HUES64 (cell line): Measurements from ENCODE around the gene BRD3OS.

Experiments used
- H3K27ac ChIP-seq: 2 replicates; pipeline ENCODE4 v1.7.0; 2013; ENCODE audit warnings: low read depth, low read length, inconsistent platforms
- H3K27me3 ChIP-seq: 2 replicates; pipeline ENCODE4 v1.6.1; 2013; ENCODE audit warnings: mild to moderate bottlenecking, low read length; ENCODE audit not compliant: insufficient read depth
- H3K36me3 ChIP-seq: 2 replicates; pipeline ENCODE4 v1.6.1; 2013; ENCODE audit warnings: mild to moderate bottlenecking, low read length; ENCODE audit not compliant: insufficient read depth
- H3K4me1 ChIP-seq: 2 replicates; pipeline ENCODE4 v1.6.1; 2013; ENCODE audit warnings: mild to moderate bottlenecking, low read length, moderate library complexity; ENCODE audit not compliant: insufficient read depth
- H3K4me3 ChIP-seq: 2 replicates; pipeline ENCODE4 v1.5.1; 2013; ENCODE audit warnings: mild to moderate bottlenecking, low read length, moderate library complexity
- H3K9ac ChIP-seq: 2 replicates; pipeline ENCODE4 v1.6.1; 2013; ENCODE audit warnings: mild to moderate bottlenecking, low read depth, low read length
- H3K9me3 ChIP-seq: 2 replicates; pipeline ENCODE4 v1.6.1; 2013; ENCODE audit warnings: low read depth, low read length; ENCODE audit not compliant: insufficient read depth
- WGBS: fragments of 150-250, 120-280 bp; methylation state at CpG from one replicate; pipeline ENCODE4 v1.1.7; 2013; ENCODE audit warnings: missing lambda C conversion rate; 5-methylcytosine and 5-hydroxymethylcytosine counted together

Gene BRD3OS

GRCh38 chr9:134040176-134040565 is 14.9 kb downstream of the BRD3OS start:
- Histone ChIP-seq H3K9me3 (no peaks in the 10 kb centered on the region), H3K27ac (no peak overlapping the region), H3K4me1 (no peaks in the 10 kb centered on the region), H3K36me3 (peaks cover 93% of the 10 kb centered on the region), H3K9ac (no peak overlapping the region), H3K4me3 (no peak overlapping the region), H3K27me3 (no peaks in the 10 kb centered on the region)
- WGBS = 95% methylated on average over 17 of the region's 17 CpGs

- Histone ChIP-seq H3K4me3 (no peak overlapping the region), H3K9me3 (no peaks in the 10 kb centered on the region), H3K27ac (no peak overlapping the region), H3K9ac (no peak overlapping the region), H3K36me3 (peaks cover 93% of the 10 kb centered on the region), H3K4me1 (no peaks in the 10 kb centered on the region), H3K27me3 (no peaks in the 10 kb centered on the region)
- 95% methylated on average over 21 of the region's 21 CpGs for WGBS
Observed at GRCh38 chr9:134040781-134041648, 15.7 kb downstream of the BRD3OS start.

- H3K9ac ChIP-seq = no peak overlapping the region
- no peaks in the 10 kb centered on the region for H3K4me1 ChIP-seq
- H3K36me3 ChIP-seq = peaks cover 93% of the 10 kb centered on the region
- WGBS = 96% methylated on average over 16 of the region's 16 CpGs
- no peaks in the 10 kb centered on the region for H3K9me3 ChIP-seq
- H3K27me3 ChIP-seq = no peaks in the 10 kb centered on the region
- no peak overlapping the region for H3K27ac ChIP-seq
- no peak overlapping the region for H3K4me3 ChIP-seq
Observed at GRCh38 chr9:134041649-134041962, 16.3 kb downstream of the BRD3OS start.

GRCh38 chr9:134043531-134043988 is 18.3 kb downstream of the BRD3OS start:
- peaks cover 95% of the 10 kb centered on the region for H3K36me3 ChIP-seq
- 93% methylated on average over 11 of the region's 11 CpGs for WGBS
- H3K9ac ChIP-seq = no peak overlapping the region

GRCh38 chr9:134044944-134045343 is 19.7 kb downstream of the BRD3OS start:
- no peaks in the 10 kb centered on the region for H3K9me3 ChIP-seq
- H3K4me3 ChIP-seq = no peak overlapping the region
- H3K27ac ChIP-seq = no peak overlapping the region
- H3K9ac ChIP-seq = no peak overlapping the region
- no peaks in the 10 kb centered on the region for H3K4me1 ChIP-seq
- WGBS = 95% methylated on average over 12 of the region's 12 CpGs
- no peaks in the 10 kb centered on the region for H3K27me3 ChIP-seq
- peaks cover 95% of the 10 kb centered on the region for H3K36me3 ChIP-seq

More at GRCh38 chr9:134043531-134043988, 18.3 kb downstream of the BRD3OS start:
- Histone ChIP-seq H3K4me1 (no peaks in the 10 kb centered on the region), H3K9me3 (no peaks in the 10 kb centered on the region), H3K27ac (no peak overlapping the region), H3K27me3 (no peaks in the 10 kb centered on the region), H3K4me3 (no peak overlapping the region)

GRCh38 chr9:134045841-134046544 is 20.7 kb downstream of the BRD3OS start:
- no peak overlapping the region for H3K9ac ChIP-seq
- H3K27me3 ChIP-seq = no peaks in the 10 kb centered on the region
- no peak overlapping the region for H3K4me3 ChIP-seq
- no peak overlapping the region for H3K27ac ChIP-seq
- H3K9me3 ChIP-seq = no peaks in the 10 kb centered on the region
- WGBS = 94% methylated on average over 26 of the region's 26 CpGs
- peaks cover 95% of the 10 kb centered on the region for H3K36me3 ChIP-seq
- no peaks in the 10 kb centered on the region for H3K4me1 ChIP-seq

GRCh38 chr9:134046894-134047681 is 21.8 kb downstream of the BRD3OS start:
- Histone ChIP-seq H3K4me1 (no peaks in the 10 kb centered on the region), H3K9ac (no peak overlapping the region), H3K4me3 (no peak overlapping the region), H3K27ac (no peak overlapping the region), H3K9me3 (no peaks in the 10 kb centered on the region), H3K36me3 (peaks cover 93% of the 10 kb centered on the region), H3K27me3 (no peaks in the 10 kb centered on the region)
- WGBS = 94% methylated on average over 21 of the region's 21 CpGs

- Histone ChIP-seq H3K36me3 (peaks cover 98% of the 10 kb centered on the region), H3K27ac (no peak overlapping the region), H3K9ac (no peak overlapping the region), H3K9me3 (no peaks in the 10 kb centered on the region), H3K4me1 (no peaks in the 10 kb centered on the region), H3K27me3 (no peaks in the 10 kb centered on the region), H3K4me3 (no peak overlapping the region)
- WGBS = 97% methylated on average over 53 of the region's 53 CpGs
Observed at GRCh38 chr9:134047868-134048581, 22.7 kb downstream of the BRD3OS start.

GRCh38 chr9:134048582-134048968 is 23.3 kb downstream of the BRD3OS start:
- peaks cover 97% of the 10 kb centered on the region for H3K36me3 ChIP-seq
- H3K9ac ChIP-seq = no peak overlapping the region
- no peaks in the 10 kb centered on the region for H3K4me1 ChIP-seq
- H3K4me3 ChIP-seq = no peak overlapping the region
- no peaks in the 10 kb centered on the region for H3K27me3 ChIP-seq
- 95% methylated on average over 12 of the region's 12 CpGs for WGBS
- no peaks in the 10 kb centered on the region for H3K9me3 ChIP-seq
- no peak overlapping the region for H3K27ac ChIP-seq

GRCh38 chr9:134049236-134049635 is 24.0 kb downstream of the BRD3OS start:
- 95% methylated on average over 20 of the region's 20 CpGs for WGBS
- Histone ChIP-seq H3K36me3 (peaks cover 96% of the 10 kb centered on the region), H3K27me3 (no peaks in the 10 kb centered on the region), H3K9ac (no peak overlapping the region), H3K4me1 (no peaks in the 10 kb centered on the region), H3K9me3 (no peaks in the 10 kb centered on the region), H3K4me3 (no peak overlapping the region), H3K27ac (no peak overlapping the region)
